GM19372 (cell line): ENCODE data around the gene SLC41A3.

Experiments used
- ATAC-seq: cut with Tn5 transposase; IDR thresholded peaks from one replicate; pipeline ENCODE4 v1.9.1; 2021; ENCODE audit warnings: mild to moderate bottlenecking, low read depth, moderate library complexity; ENCODE audit not compliant: unreplicated experiment

The SLC41A3 gene

DNA sequence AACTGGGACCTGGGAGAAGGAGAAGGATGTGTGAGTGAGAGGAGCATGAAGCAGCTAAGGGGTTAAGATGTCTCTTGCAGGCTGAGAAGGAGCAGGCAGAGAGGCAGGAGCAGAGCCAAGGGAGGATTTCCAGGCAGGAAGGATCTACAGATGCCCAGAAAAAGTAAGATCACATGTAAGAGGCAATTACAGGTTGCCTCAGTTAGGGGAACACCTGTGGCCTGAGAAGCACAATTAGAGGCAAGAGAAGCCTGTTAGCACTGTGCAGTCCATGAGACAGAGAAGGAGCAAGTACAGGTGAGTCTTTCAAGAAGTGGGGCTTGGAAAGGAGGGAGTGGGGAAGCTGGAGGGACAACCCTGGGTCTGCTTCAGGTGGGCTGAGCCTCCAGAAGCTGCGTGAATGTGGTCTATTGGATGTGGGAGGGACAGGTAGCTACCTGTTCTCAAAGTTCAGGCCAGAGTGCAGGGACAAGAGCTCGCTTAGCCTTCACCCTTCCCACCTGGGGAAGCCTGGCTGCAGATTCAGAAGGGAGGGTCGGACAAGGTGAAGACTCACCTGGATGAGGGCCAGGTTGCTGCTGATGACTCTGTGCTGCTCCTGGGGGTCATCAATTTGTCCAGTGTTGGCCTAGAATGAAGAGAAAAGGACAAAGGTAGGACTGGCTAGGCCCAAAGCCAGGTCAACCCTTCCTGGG, 50.7 kb downstream of the SLC41A3 start:
- no peak for ATAC-seq

GRCh38 chr3:126031981-126032471, 51.9 kb downstream of the SLC41A3 start:
- ATAC-seq: no peak

DNA sequence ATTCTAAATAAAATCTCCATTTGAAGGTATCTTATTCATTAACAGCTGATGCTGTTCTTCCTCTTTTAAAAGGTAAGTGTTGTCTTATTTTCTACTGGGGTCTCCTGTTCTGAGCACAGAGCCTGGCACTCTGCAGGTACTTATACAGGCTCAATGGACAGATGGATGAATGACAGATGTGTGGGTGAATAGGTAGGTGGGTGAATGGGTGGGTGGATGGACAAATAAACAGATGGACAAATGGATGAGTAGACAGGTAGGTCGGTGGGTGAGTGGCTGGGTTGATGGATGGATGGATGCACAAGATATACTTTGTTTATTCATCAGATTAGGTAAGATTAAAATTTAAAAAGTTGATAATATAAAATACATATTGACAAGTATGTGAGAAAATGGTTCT, 53.5 kb downstream of the SLC41A3 start:
- no peak for ATAC-seq

DNA sequence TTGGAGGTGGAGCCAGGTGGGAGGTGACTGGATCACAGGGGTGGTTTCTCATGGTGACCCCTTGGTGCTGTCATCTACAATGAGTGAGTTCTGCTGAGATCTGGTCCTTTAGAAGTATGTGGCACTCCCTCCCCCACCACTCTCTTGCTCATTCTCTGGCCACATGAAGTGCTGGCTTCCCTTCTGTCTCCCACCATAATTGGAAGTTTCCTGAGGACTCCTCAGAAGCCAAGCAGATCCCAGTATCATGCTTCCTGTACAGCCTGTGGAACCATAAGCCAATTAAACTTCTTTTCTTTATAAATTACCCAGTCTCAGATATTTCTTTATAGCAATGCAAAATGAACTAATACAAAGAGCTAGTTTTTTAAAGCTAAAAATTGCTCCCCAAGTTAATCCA, 54.7 kb downstream of the SLC41A3 start:
- ATAC-seq: no peak

DNA sequence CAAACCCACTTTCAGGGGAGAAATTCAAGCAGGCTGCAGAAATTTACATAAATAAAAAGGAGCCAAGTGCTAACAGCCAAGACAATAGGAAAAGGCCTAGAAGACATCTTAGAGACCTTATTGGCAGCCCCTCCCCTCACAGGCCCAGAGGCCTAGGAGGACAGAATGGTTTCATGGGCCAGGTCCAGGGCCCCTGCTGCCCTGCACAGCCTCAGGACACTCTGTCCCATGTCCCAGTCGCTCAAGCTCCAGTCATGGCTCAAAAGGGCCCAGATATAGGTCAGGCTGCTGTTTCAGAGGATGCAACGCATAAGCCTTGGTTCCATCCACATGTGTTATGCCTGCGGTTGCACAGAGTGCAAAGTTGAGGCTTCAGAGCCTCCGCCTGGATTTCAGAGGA, 55.8 kb downstream of the SLC41A3 start:
- ATAC-seq: no peak

DNA sequence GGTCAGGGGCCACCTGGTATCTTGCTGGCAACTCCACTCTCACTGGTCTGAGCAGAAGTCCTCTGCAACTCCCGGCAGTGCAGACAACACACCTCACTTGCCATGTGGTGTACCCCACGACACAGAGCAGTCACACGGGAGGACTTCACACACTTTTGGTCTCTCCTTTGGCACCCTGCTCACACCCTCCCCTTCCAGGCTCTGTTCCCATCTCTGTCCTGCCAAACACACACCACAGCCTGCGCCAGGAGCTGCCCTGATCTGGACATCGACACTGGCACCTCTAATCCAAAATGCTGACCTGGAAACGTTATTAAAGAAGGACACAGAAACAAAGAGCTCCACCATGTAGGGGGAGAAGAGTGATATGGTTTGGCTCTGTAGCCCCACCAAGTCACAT, 57.2 kb downstream of the SLC41A3 start:
- ATAC-seq: no peak

- ATAC-seq: no peak
These were observed 57.6 kb downstream of the SLC41A3 start for GRCh38 chr3:126026277-126026751.

GRCh38 chr3:126025862-126026261, 58.1 kb downstream of the SLC41A3 start:
- no peak for ATAC-seq

DNA sequence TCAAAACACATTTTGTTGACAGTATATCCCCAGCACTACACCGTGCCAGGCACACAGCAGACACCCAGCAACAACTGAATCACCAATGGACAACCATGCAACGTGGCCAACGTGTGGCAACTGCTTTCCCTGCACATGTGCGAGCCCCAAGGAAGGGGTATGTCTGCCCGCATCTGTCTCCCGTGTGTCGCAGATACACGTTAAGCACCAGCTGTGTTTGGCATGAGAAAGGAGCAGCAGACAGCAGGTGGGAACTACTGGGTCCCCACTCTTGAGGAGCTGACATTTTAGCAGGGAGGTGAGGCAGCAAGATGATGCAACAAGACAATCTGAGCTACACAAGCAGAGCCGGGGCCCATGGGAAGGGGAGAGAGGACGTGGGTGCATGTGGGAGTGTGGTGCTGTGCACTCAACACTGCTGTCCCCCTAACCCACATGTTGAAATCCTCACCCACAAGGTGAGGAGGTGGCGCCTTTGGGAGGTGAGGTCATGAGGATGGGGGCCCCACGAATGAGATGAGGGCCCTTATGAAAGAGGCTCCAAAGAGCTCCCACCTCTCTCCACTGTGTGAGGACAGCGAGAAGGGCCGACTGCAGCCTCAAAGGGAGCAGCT, 58.7 kb downstream of the SLC41A3 start:
- ATAC-seq: no peak

- no peak for ATAC-seq
These were observed 59.7 kb downstream of the SLC41A3 start for GRCh38 chr3:126024049-126024854.

DNA sequence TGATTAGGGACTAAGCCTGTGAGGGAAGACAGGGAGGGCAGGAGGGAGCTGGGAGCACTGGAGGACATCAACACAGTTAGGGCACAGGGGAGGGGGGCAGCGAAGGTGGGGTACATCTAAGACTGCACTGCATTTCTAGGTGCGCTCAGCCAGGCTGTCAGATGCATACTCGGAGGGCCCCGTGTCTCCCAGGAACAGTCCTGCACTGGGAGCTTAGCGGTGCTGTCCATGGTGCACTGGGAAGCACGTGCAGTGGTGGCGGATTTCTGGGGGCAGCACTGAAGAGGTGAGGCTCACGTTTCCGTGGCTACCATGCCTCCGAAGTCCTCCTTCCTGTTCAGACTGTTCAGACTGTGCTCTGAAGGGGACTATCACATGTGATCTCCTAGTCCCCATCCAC, 60.5 kb downstream of the SLC41A3 start:
- no peak for ATAC-seq

- no peak for ATAC-seq
These were observed 61.1 kb downstream of the SLC41A3 start for GRCh38 chr3:126022741-126023359.

- no peak for ATAC-seq
These were observed 62.2 kb downstream of the SLC41A3 start for GRCh38 chr3:126021702-126022101.

GRCh38 chr3:126021224-126021623, 62.7 kb downstream of the SLC41A3 start:
- ATAC-seq: no peak

DNA sequence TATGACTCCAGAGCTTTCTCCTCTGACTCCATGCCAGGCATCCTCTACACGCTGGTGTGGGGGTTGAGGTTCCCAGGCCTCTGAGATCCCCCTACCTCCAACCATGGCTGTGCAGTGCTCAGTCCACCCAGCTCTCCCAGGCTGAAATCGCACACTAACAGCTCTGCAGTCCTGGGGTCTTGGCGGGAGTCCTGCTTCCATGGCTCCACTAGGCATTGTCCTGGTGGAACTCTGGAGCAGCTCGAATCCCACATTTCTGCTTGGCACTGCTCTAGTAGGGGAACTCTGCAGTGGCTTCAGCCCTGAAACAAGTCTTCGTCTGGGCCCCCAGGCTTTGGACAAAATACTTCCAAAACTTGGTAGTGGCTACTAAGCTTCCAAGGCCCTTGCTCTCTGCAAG, 64.2 kb downstream of the SLC41A3 start:
- ATAC-seq: no peak

DNA sequence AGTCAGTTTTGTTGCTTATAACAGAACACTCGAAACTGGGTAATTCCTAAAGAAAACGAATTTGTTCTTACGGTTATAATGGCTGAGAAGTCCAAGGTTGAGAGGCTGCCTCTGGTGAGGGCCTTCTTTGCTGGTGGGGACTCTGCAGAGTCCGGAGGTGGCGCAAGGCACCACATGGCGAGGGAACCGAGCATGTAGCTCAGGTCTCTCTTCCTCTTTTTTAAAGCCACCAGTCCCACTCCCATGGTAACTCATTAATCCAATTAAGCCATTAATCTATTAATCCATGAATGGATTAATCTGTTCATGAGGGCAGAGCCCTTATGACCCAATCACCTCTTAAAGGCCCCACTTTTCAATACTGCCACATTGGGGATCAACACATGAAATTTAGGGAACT, 64.9 kb downstream of the SLC41A3 start:
- no peak for ATAC-seq

- no peak for ATAC-seq
These were observed 65.4 kb downstream of the SLC41A3 start for GRCh38 chr3:126018545-126018944.

GRCh38 chr3:126017362-126017761, 66.6 kb downstream of the SLC41A3 start:
- no peak for ATAC-seq

- no peak for ATAC-seq
These were observed 67.3 kb downstream of the SLC41A3 start for GRCh38 chr3:126016616-126017015.

DNA sequence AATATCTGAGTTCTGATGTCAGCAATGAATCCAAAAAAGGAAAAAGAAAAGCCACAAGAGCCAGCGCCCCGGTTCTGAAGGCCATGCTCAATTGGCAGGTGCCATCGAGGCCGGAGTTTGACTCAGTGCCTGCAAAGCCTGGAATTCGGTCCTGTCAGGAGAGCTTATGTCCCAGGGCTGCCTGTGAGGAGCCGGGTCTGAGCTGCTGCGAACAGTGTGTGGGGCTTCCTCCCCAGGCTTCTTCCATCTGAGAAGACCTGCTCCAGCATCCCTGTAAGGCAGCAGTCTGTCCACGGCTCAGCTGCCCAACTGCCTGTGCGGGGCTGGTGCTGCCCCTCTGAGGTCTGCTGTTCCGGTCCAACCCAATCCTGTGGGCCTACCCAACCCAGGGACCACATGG, 68.8 kb downstream of the SLC41A3 start:
- ATAC-seq: no peak

DNA sequence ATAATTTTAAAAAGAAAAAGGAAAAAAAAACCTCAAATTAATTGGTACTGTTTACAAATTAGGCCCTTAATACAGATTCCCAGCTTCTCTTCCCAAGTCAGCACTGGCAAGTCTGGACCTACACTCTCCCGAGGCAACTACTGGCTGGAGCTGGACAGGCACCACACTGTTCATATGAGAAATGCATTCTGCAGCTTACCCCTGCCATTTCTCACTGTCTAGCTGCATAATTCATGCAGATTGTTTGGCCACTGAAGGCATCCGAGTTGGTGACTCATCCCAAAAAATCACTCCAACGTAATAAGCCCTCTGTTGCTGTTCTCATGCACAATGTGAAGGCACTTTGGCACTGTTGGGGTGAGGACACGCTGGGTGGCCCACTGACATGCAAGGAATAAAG, 69.7 kb downstream of the SLC41A3 start:
- no peak for ATAC-seq
